ENCODE data around the gene STK32A.
A peak's percentile ranks its signal among the peaks of the same experiment; 100 is the strongest.

STK32A gene

GRCh38 chr5:147384346-147385193 is 149.7 kb downstream of the STK32A start:
- Histone ChIP-seq H4K8ac (ENCODE audit: low read depth, low read length) (no peak overlapping the region), H4K12ac (ENCODE audit: low read depth, low read length) (no peak overlapping the region), H2BK5ac (ENCODE audit: low read depth, low read length, poor library complexity) (peak overlapping the region; percentile 16), H3K79me2 (ENCODE audit: control insufficient read depth, insufficient read depth, low read length, poor library complexity) (no peaks in the 10 kb centered on the region), H3K14ac (ENCODE audit: low read length) (no peak overlapping the region), H3K4me2 (ENCODE audit: low read length) (peak overlapping the region; percentile 34), H3K4me1 (ENCODE audit: control insufficient read depth in 1 of 2, insufficient read depth in 2 of 2, low read length in 2 of 2) (peaks cover 7 to 14% of the 10 kb centered on the region in 2 experiments), H3K9me3 (ENCODE audit: insufficient read depth, low read depth, low read length) (no peaks in the 10 kb centered on the region), H3K27ac (ENCODE audit: low read depth, low read length) (peak overlapping the region; percentile 63), H2BK120ac (ENCODE audit: insufficient read depth, low read length, poor library complexity) (peak overlapping the region; percentile 68), H2AK5ac (ENCODE audit: low read length) (no peak overlapping the region), H2BK12ac (ENCODE audit: low read length) (peak overlapping the region; percentile 65), H3K4ac (ENCODE audit: low read depth, low read length) (no peak overlapping the region), H3K4me3 (ENCODE audit: low read depth, low read length) (no peak overlapping the region), H4K91ac (ENCODE audit: low read depth, low read length) (peak overlapping the region; percentile 70), H2AFZ (ENCODE audit: insufficient read depth, low read length, poor library complexity) (no peak overlapping the region), H3K36me3 (ENCODE audit: control insufficient read depth in 1 of 2, insufficient read depth in 2 of 2, low read length in 2 of 2) (no peaks in the 10 kb centered on the region), H3K79me1 (ENCODE audit: low read length) (peaks cover 10% of the 10 kb centered on the region), H3K9ac (ENCODE audit: low read length) (no peak overlapping the region), H3K18ac (ENCODE audit: low read length) (no peak overlapping the region), H3K23ac (ENCODE audit: low read length) (no peak overlapping the region), H3K27me3 (ENCODE audit: insufficient read depth, low read length) (no peaks in the 10 kb centered on the region)
- no CpG with 5 or more reads among the region's 6 CpGs for WGBS (ENCODE audit: extremely low coverage, insufficient coverage, insufficient read length)
- peak; percentile 64 to 93 for DNase-seq

- no peak overlapping the region for H4K8ac ChIP-seq (ENCODE audit: low read depth, low read length)
- WGBS (ENCODE audit: extremely low coverage, insufficient coverage, insufficient read length) = no CpG with 5 or more reads among the region's 4 CpGs
- no peaks in the 10 kb centered on the region for H3K79me2 ChIP-seq (ENCODE audit: control insufficient read depth, insufficient read depth, low read length, poor library complexity)
- H3K4me1 ChIP-seq (ENCODE audit: control insufficient read depth in 1 of 2, insufficient read depth in 2 of 2, low read length in 2 of 2) = peaks cover 10 to 16% of the 10 kb centered on the region in 2 experiments
- no peak overlapping the region for H2AFZ ChIP-seq (ENCODE audit: insufficient read depth, low read length, poor library complexity)
- H3K36me3 ChIP-seq (ENCODE audit: control insufficient read depth in 1 of 2, insufficient read depth in 2 of 2, low read length in 2 of 2) = peaks cover 7 to 10% of the 10 kb centered on the region in 2 experiments
- peak overlapping the region; percentile 15 for H2BK12ac ChIP-seq (ENCODE audit: low read length)
- no peak overlapping the region for H3K4me2 ChIP-seq (ENCODE audit: low read length)
- no peak overlapping the region for H2BK5ac ChIP-seq (ENCODE audit: low read depth, low read length, poor library complexity)
- no peak overlapping the region for H4K12ac ChIP-seq (ENCODE audit: low read depth, low read length)
- H3K14ac ChIP-seq (ENCODE audit: low read length) = no peak overlapping the region
- H3K23ac ChIP-seq (ENCODE audit: low read length) = peak overlapping the region; percentile 93
- DNase-seq = no peak
- H3K79me1 ChIP-seq (ENCODE audit: low read length) = peaks cover 10% of the 10 kb centered on the region
- no peaks in the 10 kb centered on the region for H3K9me3 ChIP-seq (ENCODE audit: insufficient read depth, low read depth, low read length)
- no peak overlapping the region for H2AK5ac ChIP-seq (ENCODE audit: low read length)
- no peak overlapping the region for H4K91ac ChIP-seq (ENCODE audit: low read depth, low read length)
- H3K4me3 ChIP-seq (ENCODE audit: low read depth, low read length) = no peak overlapping the region
- no peak overlapping the region for H2BK120ac ChIP-seq (ENCODE audit: insufficient read depth, low read length, poor library complexity)
- no peak overlapping the region for H3K27ac ChIP-seq (ENCODE audit: low read depth, low read length)
- no peak overlapping the region for H3K9ac ChIP-seq (ENCODE audit: low read length)
- H3K18ac ChIP-seq (ENCODE audit: low read length) = no peak overlapping the region
- no peak overlapping the region for H3K4ac ChIP-seq (ENCODE audit: low read depth, low read length)
- H3K27me3 ChIP-seq (ENCODE audit: insufficient read depth, low read length) = no peaks in the 10 kb centered on the region
These were observed 152.3 kb downstream of the STK32A start for GRCh38 chr5:147387109-147387508.

- no peak overlapping the region for H4K8ac ChIP-seq (ENCODE audit: low read depth, low read length)
- peaks cover 6% of the 10 kb centered on the region for H3K79me1 ChIP-seq (ENCODE audit: low read length)
- H3K9me3 ChIP-seq (ENCODE audit: insufficient read depth, low read depth, low read length) = no peaks in the 10 kb centered on the region
- H3K27ac ChIP-seq (ENCODE audit: low read depth, low read length) = no peak overlapping the region
- H3K4me3 ChIP-seq (ENCODE audit: low read depth, low read length) = no peak overlapping the region
- no peak overlapping the region for H3K4ac ChIP-seq (ENCODE audit: low read depth, low read length)
- H3K18ac ChIP-seq (ENCODE audit: low read length) = no peak overlapping the region
- no CpG with 5 or more reads among the region's 7 CpGs for WGBS (ENCODE audit: extremely low coverage, insufficient coverage, insufficient read length)
- H3K4me1 ChIP-seq (ENCODE audit: control insufficient read depth in 1 of 2, insufficient read depth in 2 of 2, low read length in 2 of 2) = peaks cover 3 to 10% of the 10 kb centered on the region in 2 experiments
- no peak overlapping the region for H2BK120ac ChIP-seq (ENCODE audit: insufficient read depth, low read length, poor library complexity)
- no peak overlapping the region for H2BK5ac ChIP-seq (ENCODE audit: low read depth, low read length, poor library complexity)
- H3K9ac ChIP-seq (ENCODE audit: low read length) = no peak overlapping the region
- no peak overlapping the region for H2AFZ ChIP-seq (ENCODE audit: insufficient read depth, low read length, poor library complexity)
- H3K23ac ChIP-seq (ENCODE audit: low read length) = no peak overlapping the region
- DNase-seq = no peak
- H3K14ac ChIP-seq (ENCODE audit: low read length) = no peak overlapping the region
- H3K79me2 ChIP-seq (ENCODE audit: control insufficient read depth, insufficient read depth, low read length, poor library complexity) = no peaks in the 10 kb centered on the region
- H3K27me3 ChIP-seq (ENCODE audit: insufficient read depth, low read length) = no peaks in the 10 kb centered on the region
- peaks cover 12 to 16% of the 10 kb centered on the region in 2 experiments for H3K36me3 ChIP-seq (ENCODE audit: control insufficient read depth in 1 of 2, insufficient read depth in 2 of 2, low read length in 2 of 2)
- no peak overlapping the region for H2AK5ac ChIP-seq (ENCODE audit: low read length)
- no peak overlapping the region for H2BK12ac ChIP-seq (ENCODE audit: low read length)
- H4K12ac ChIP-seq (ENCODE audit: low read depth, low read length) = no peak overlapping the region
- no peak overlapping the region for H3K4me2 ChIP-seq (ENCODE audit: low read length)
- H4K91ac ChIP-seq (ENCODE audit: low read depth, low read length) = no peak overlapping the region
These were observed 153.6 kb downstream of the STK32A start for GRCh38 chr5:147388184-147389108.

- no peak overlapping the region for H2BK120ac ChIP-seq (ENCODE audit: insufficient read depth, low read length, poor library complexity)
- DNase-seq = no peak
- no peak overlapping the region for H3K23ac ChIP-seq (ENCODE audit: low read length)
- H3K9ac ChIP-seq (ENCODE audit: low read length) = no peak overlapping the region
- H2AK5ac ChIP-seq (ENCODE audit: low read length) = no peak overlapping the region
- no peaks in the 10 kb centered on the region for H3K79me2 ChIP-seq (ENCODE audit: control insufficient read depth, insufficient read depth, low read length, poor library complexity)
- H2BK12ac ChIP-seq (ENCODE audit: low read length) = no peak overlapping the region
- no peak overlapping the region for H2AFZ ChIP-seq (ENCODE audit: insufficient read depth, low read length, poor library complexity)
- no peak overlapping the region for H3K4me3 ChIP-seq (ENCODE audit: low read depth, low read length)
- H3K27me3 ChIP-seq (ENCODE audit: insufficient read depth, low read length) = no peaks in the 10 kb centered on the region
- H3K9me3 ChIP-seq (ENCODE audit: insufficient read depth, low read depth, low read length) = no peaks in the 10 kb centered on the region
- no CpG with 5 or more reads among the region's 3 CpGs for WGBS (ENCODE audit: extremely low coverage, insufficient coverage, insufficient read length)
- no peak overlapping the region for H3K4me2 ChIP-seq (ENCODE audit: low read length)
- H4K8ac ChIP-seq (ENCODE audit: low read depth, low read length) = no peak overlapping the region
- H3K4ac ChIP-seq (ENCODE audit: low read depth, low read length) = no peak overlapping the region
- H4K91ac ChIP-seq (ENCODE audit: low read depth, low read length) = no peak overlapping the region
- no peak overlapping the region for H4K12ac ChIP-seq (ENCODE audit: low read depth, low read length)
- no peak overlapping the region for H3K18ac ChIP-seq (ENCODE audit: low read length)
- peaks cover 3 to 6% of the 10 kb centered on the region in 2 experiments for H3K4me1 ChIP-seq (ENCODE audit: control insufficient read depth in 1 of 2, insufficient read depth in 2 of 2, low read length in 2 of 2)
- peaks cover under 1% of the 10 kb centered on the region for H3K79me1 ChIP-seq (ENCODE audit: low read length)
- no peak overlapping the region for H3K27ac ChIP-seq (ENCODE audit: low read depth, low read length)
- peaks cover 19 to 31% of the 10 kb centered on the region in 2 experiments for H3K36me3 ChIP-seq (ENCODE audit: control insufficient read depth in 1 of 2, insufficient read depth in 2 of 2, low read length in 2 of 2)
- H3K14ac ChIP-seq (ENCODE audit: low read length) = no peak overlapping the region
- H2BK5ac ChIP-seq (ENCODE audit: low read depth, low read length, poor library complexity) = no peak overlapping the region
These were observed 155.9 kb downstream of the STK32A start for GRCh38 chr5:147390654-147391225.
